ENCODE measurements around the gene PRSS48.

- no peak for TF ChIP-seq CTCF (IDR thresholded peaks at IDR 0.05)
- no peak for TF ChIP-seq CHD4 (IDR thresholded peaks at IDR 0.05; ENCODE audit: borderline replicate concordance)
- TF ChIP-seq SREBF2 (IDR thresholded peaks at IDR 0.05) = no peak
- TF ChIP-seq MAX (IDR thresholded peaks at IDR 0.05) = no peak
- no peak for TF ChIP-seq MAFK (IDR thresholded peaks at IDR 0.05; ENCODE audit: partially characterized antibody)
- TF ChIP-seq CEBPB (IDR thresholded peaks at IDR 0.05) = no peak
- no peak for TF ChIP-seq JUNB (IDR thresholded peaks at IDR 0.05)
- no peak for TF ChIP-seq POLR2A (IDR thresholded peaks at IDR 0.05; ENCODE audit: low read length)
- no peak for TF ChIP-seq REST (IDR thresholded peaks at IDR 0.05)
- no peak for TF ChIP-seq NPAS2 (CRISPR knock-in tag; IDR thresholded peaks at IDR 0.05; ENCODE audit: borderline replicate concordance)
- TF ChIP-seq CHD2 (IDR thresholded peaks at IDR 0.05; ENCODE audit: low read length, partially characterized antibody) = no peak
Observed at GRCh38 chr4:151313306-151314009, 36.5 kb downstream of the PRSS48 start.
